Measurements from ENCODE around the gene SOX11. TPM values are rescaled to one million over a fixed set of nuclear protein-coding genes. Genes with fewer than 3 reads are reported as not detected.

The SOX11 gene
- total RNA-seq, 2 experiments from 2014 or later, result 7.7 to 13.0 TPM

DNA sequence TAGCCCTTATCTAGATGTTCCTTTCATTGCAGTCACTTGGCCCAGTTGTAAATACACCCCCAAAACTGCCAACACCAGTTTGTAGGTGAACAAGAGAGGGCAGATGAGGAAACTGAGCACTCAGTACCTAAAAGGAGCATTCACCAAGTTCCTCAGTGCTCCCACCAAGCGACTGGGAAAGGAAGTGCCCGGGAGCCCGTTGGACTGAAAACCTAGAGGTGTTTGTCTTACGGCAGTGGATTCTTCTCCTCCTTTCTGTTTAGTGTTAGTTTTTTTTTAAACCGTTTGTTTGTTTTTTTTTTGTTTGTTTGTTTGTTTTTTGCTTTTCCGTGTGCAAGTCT is 43.3 kb downstream of the SOX11 start:
- H3K4me2 ChIP-seq (ENCODE audit: low read length), result no peak overlapping the region
- no peaks in the 10 kb centered on the region for H4K20me1 ChIP-seq (ENCODE audit: insufficient read depth, low read length)
- no TSS peak for BruUV-seq (replicated peaks)
- H3K9me2 ChIP-seq (ENCODE audit: insufficient read depth, low read length), result no peaks in the 10 kb centered on the region
- no peak overlapping the region for H2AFZ ChIP-seq (ENCODE audit: low read length)
- H3K9me3 ChIP-seq (ENCODE audit: low read length), result no peaks in the 10 kb centered on the region
- no peak overlapping the region for H3K27ac ChIP-seq (ENCODE audit: low read depth, low read length, poor library complexity, severe bottlenecking)
- no peak overlapping the region for H3K4me3 ChIP-seq (ENCODE audit: low read depth, low read length, poor library complexity, severe bottlenecking)
- CTCF ChIA-PET (ENCODE audit: unreplicated experiment), result no interaction called here
- intact Hi-C loops (cut with micrococcal nuclease; ENCODE audit: unreplicated experiment), result no loop called here
- no peaks in the 10 kb centered on the region for H3K4me1 ChIP-seq (ENCODE audit: insufficient read depth, low read length, poor library complexity, severe bottlenecking)
- no peaks in the 10 kb centered on the region for H3K36me3 ChIP-seq (ENCODE audit: insufficient read depth, low read length)
- DNase-seq (ENCODE audit: low spot score), result no peak
- TF ChIP-seq, protein P1, sequence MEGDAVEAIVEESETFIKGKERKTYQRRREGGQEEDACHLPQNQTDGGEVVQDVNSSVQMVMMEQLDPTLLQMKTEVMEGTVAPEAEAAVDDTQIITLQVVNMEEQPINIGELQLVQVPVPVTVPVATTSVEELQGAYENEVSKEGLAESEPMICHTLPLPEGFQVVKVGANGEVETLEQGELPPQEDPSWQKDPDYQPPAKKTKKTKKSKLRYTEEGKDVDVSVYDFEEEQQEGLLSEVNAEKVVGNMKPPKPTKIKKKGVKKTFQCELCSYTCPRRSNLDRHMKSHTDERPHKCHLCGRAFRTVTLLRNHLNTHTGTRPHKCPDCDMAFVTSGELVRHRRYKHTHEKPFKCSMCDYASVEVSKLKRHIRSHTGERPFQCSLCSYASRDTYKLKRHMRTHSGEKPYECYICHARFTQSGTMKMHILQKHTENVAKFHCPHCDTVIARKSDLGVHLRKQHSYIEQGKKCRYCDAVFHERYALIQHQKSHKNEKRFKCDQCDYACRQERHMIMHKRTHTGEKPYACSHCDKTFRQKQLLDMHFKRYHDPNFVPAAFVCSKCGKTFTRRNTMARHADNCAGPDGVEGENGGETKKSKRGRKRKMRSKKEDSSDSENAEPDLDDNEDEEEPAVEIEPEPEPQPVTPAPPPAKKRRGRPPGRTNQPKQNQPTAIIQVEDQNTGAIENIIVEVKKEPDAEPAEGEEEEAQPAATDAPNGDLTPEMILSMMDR (conservative IDR thresholded peaks at IDR 0.05; ENCODE audit: low read length), result no peak
- TF ChIP-seq EZH2phosphoT487 (IDR thresholded peaks at IDR 0.05; ENCODE audit: borderline replicate concordance, low read depth, low read length), result no peak
- H3K79me2 ChIP-seq (ENCODE audit: insufficient read depth, low read depth, low read length), result no peaks in the 10 kb centered on the region
- POLR2A ChIA-PET, result interaction anchor here (0.8 kb wide), 1 partner anchor 33 kb away, joined by 4 read pairs; no protein-coding TSS in a partner anchor

GRCh38 chr2:5736050-5736449 is 43.9 kb downstream of the SOX11 start:
- Histone ChIP-seq H3K4me2 (ENCODE audit: low read length) (no peak overlapping the region), H3K27ac (ENCODE audit: low read depth, low read length, poor library complexity, severe bottlenecking) (no peak overlapping the region), H3K4me3 (ENCODE audit: low read depth, low read length, poor library complexity, severe bottlenecking) (no peak overlapping the region), H3K79me2 (ENCODE audit: insufficient read depth, low read depth, low read length) (no peaks in the 10 kb centered on the region), H2AFZ (ENCODE audit: low read length) (no peak overlapping the region), H3K36me3 (ENCODE audit: insufficient read depth, low read length) (no peaks in the 10 kb centered on the region), H3K4me1 (ENCODE audit: insufficient read depth, low read length, poor library complexity, severe bottlenecking) (no peaks in the 10 kb centered on the region), H3K9me2 (ENCODE audit: insufficient read depth, low read length) (no peaks in the 10 kb centered on the region), H3K9me3 (ENCODE audit: low read length) (no peaks in the 10 kb centered on the region), H4K20me1 (ENCODE audit: insufficient read depth, low read length) (no peaks in the 10 kb centered on the region)
- DNase-seq (ENCODE audit: low spot score), result no peak
- TF ChIP-seq EZH2phosphoT487 (IDR thresholded peaks at IDR 0.05; ENCODE audit: borderline replicate concordance, low read depth, low read length), result no peak
- TF ChIP-seq, protein P1 (conservative IDR thresholded peaks at IDR 0.05; ENCODE audit: low read length), result no peak
- intact Hi-C loops (cut with micrococcal nuclease; ENCODE audit: unreplicated experiment), result no loop called here
- ChIA-PET POLR2A (interaction anchor here (0.8 kb wide), 1 partner anchor 33 kb away, joined by 4 read pairs; no protein-coding TSS in a partner anchor), CTCF (ENCODE audit: unreplicated experiment) (no interaction called here)
- BruUV-seq (replicated peaks), result no TSS peak

DNA sequence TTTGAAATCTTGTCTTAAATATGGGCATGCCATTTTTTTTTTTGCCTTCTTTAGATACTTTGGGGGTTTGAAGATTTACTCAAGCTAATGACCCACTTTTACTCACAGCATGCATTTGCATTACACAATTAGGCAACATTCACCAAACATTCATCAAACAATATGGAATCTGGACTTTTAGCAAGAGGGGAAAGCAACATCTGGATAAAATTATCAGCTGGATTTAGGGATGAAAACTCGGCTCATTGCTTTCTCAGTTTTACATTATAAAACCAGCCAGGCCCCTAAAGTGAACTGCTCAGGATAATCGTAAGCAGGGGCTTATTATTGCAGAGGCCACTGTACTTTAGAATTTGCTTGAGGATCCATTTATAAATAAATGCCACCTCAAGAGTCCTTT is 44.7 kb downstream of the SOX11 start:
- ChIA-PET CTCF (ENCODE audit: unreplicated experiment) (no interaction called here), POLR2A (interaction anchor here (0.6 kb wide), 1 partner anchor 693 kb away, joined by 4 read pairs; no protein-coding TSS in a partner anchor)
- no TSS peak for BruUV-seq (replicated peaks)
- no peak for DNase-seq (ENCODE audit: low spot score)
- Histone ChIP-seq H3K4me2 (ENCODE audit: low read length) (no peak overlapping the region), H4K20me1 (ENCODE audit: insufficient read depth, low read length) (no peaks in the 10 kb centered on the region), H2AFZ (ENCODE audit: low read length) (no peak overlapping the region), H3K9me2 (ENCODE audit: insufficient read depth, low read length) (no peaks in the 10 kb centered on the region), H3K4me3 (ENCODE audit: low read depth, low read length, poor library complexity, severe bottlenecking) (no peak overlapping the region), H3K9me3 (ENCODE audit: low read length) (no peaks in the 10 kb centered on the region), H3K27ac (ENCODE audit: low read depth, low read length, poor library complexity, severe bottlenecking) (no peak overlapping the region), H3K79me2 (ENCODE audit: insufficient read depth, low read depth, low read length) (no peaks in the 10 kb centered on the region), H3K36me3 (ENCODE audit: insufficient read depth, low read length) (no peaks in the 10 kb centered on the region), H3K4me1 (ENCODE audit: insufficient read depth, low read length, poor library complexity, severe bottlenecking) (no peaks in the 10 kb centered on the region)
- intact Hi-C loops (cut with micrococcal nuclease; ENCODE audit: unreplicated experiment), result no loop called here
- TF ChIP-seq EZH2phosphoT487 (IDR thresholded peaks at IDR 0.05; ENCODE audit: borderline replicate concordance, low read depth, low read length), result no peak
- TF ChIP-seq, protein P1 (conservative IDR thresholded peaks at IDR 0.05; ENCODE audit: low read length), result no peak
